Inferior parietal cortex (tissue), 1 donor: ENCODE results near the gene SFTPD.

Source experiments
- DNase-seq: peaks from one replicate; pipeline ENCODE4 v3.0.0-alpha.2; 2016; ENCODE audit errors: extremely low spot score

The SFTPD gene

GRCh38 chr10:79944428-79945395 is 4.2 kb downstream of the SFTPD start:
- no peak for DNase-seq

- DNase-seq: no peak
Observed at GRCh38 chr10:79943871-79944270, 5.0 kb downstream of the SFTPD start.

GRCh38 chr10:79942261-79943185 is 6.4 kb downstream of the SFTPD start:
- no peak for DNase-seq

- no peak for DNase-seq
Observed at GRCh38 chr10:79941585-79942210, 7.2 kb downstream of the SFTPD start.

GRCh38 chr10:79941146-79941545 is 7.8 kb downstream of the SFTPD start:
- DNase-seq: no peak

- DNase-seq: no peak
Observed at GRCh38 chr10:79940431-79940830, 8.5 kb downstream of the SFTPD start.

GRCh38 chr10:79939969-79940368 is 8.9 kb downstream of the SFTPD start:
- DNase-seq: no peak

GRCh38 chr10:79938728-79939406 is 10.0 kb downstream of the SFTPD start:
- DNase-seq: no peak

GRCh38 chr10:79937701-79938151 is 11.2 kb downstream of the SFTPD start:
- no peak for DNase-seq

- no peak for DNase-seq
Observed at GRCh38 chr10:79936625-79937615, 12.0 kb downstream of the SFTPD start.

GRCh38 chr10:79933961-79934360 is 14.9 kb downstream of the SFTPD start:
- DNase-seq: no peak

GRCh38 chr10:79932841-79933379 is 16.0 kb downstream of the SFTPD start:
- DNase-seq: no peak

- no peak for DNase-seq
Observed at GRCh38 chr10:79932307-79932706, 16.6 kb downstream of the SFTPD start.

GRCh38 chr10:79930751-79931150 is 18.2 kb downstream of the SFTPD start:
- no peak for DNase-seq

GRCh38 chr10:79930267-79930666 is 18.6 kb downstream of the SFTPD start:
- DNase-seq: no peak

- peak; percentile 67 for DNase-seq
Observed at GRCh38 chr10:79929409-79929904, 19.4 kb downstream of the SFTPD start.

GRCh38 chr10:79928028-79928583 is 20.8 kb downstream of the SFTPD start:
- DNase-seq: no peak

GRCh38 chr10:79927111-79927828 is 21.6 kb downstream of the SFTPD start:
- no peak for DNase-seq

GRCh38 chr10:79926037-79926436 is 22.9 kb downstream of the SFTPD start:
- DNase-seq: no peak
